ENCODE results near the gene CFDP1.

Gene CFDP1

GRCh38 chr16:75371171-75371570 is 62.1 kb downstream of the CFDP1 start:
- no peak for DNase-seq

- DNase-seq, result no peak
Observed at GRCh38 chr16:75364286-75364791, 69.0 kb downstream of the CFDP1 start.

- DNase-seq, result no peak
Observed at GRCh38 chr16:75362846-75363245, 70.5 kb downstream of the CFDP1 start.

GRCh38 chr16:75361936-75362335 is 71.4 kb downstream of the CFDP1 start:
- DNase-seq, result no peak

- no peak for DNase-seq
Observed at GRCh38 chr16:75354170-75354569, 79.1 kb downstream of the CFDP1 start.

GRCh38 chr16:75351183-75351582 is 82.1 kb downstream of the CFDP1 start:
- DNase-seq, result no peak

GRCh38 chr16:75345711-75346110 is 87.6 kb downstream of the CFDP1 start:
- no peak for DNase-seq

GRCh38 chr16:75343941-75344340 is 89.4 kb downstream of the CFDP1 start:
- DNase-seq, result no peak

GRCh38 chr16:75343286-75343685 is 90.0 kb downstream of the CFDP1 start:
- no peak for DNase-seq

- no peak for DNase-seq
Observed at GRCh38 chr16:75342308-75342811, 90.9 kb downstream of the CFDP1 start.

- DNase-seq, result no peak
Observed at GRCh38 chr16:75341564-75342307, 91.6 kb downstream of the CFDP1 start.

- no peak for DNase-seq
Observed at GRCh38 chr16:75340741-75341491, 92.4 kb downstream of the CFDP1 start.

GRCh38 chr16:75337430-75337829 is 95.9 kb downstream of the CFDP1 start:
- no peak for DNase-seq

GRCh38 chr16:75336521-75336920 is 96.8 kb downstream of the CFDP1 start:
- no peak for DNase-seq

- DNase-seq, result no peak
Observed at GRCh38 chr16:75333721-75334163, 99.6 kb downstream of the CFDP1 start.

- no peak for DNase-seq
Observed at GRCh38 chr16:75329943-75330342, 103.4 kb downstream of the CFDP1 start.

GRCh38 chr16:75326333-75326732 is 107.0 kb downstream of the CFDP1 start:
- DNase-seq, result no peak

GRCh38 chr16:75323933-75324332 is 109.4 kb downstream of the CFDP1 start:
- DNase-seq, result no peak

- DNase-seq, result no peak
Observed at GRCh38 chr16:75323198-75323597, 110.1 kb downstream of the CFDP1 start.

- DNase-seq, result no peak
Observed at GRCh38 chr16:75322740-75323139, 110.6 kb downstream of the CFDP1 start.

- DNase-seq, result no peak
Observed at GRCh38 chr16:75320435-75320834, 112.9 kb downstream of the CFDP1 start.

- no peak for DNase-seq
Observed at GRCh38 chr16:75319513-75320411, 113.5 kb downstream of the CFDP1 start.

- no peak for DNase-seq
Observed at GRCh38 chr16:75318737-75319136, 114.6 kb downstream of the CFDP1 start.

All from activated T-cell treated with anti-CD3 and anti-CD28 coated beads, Interleukin-2, amount 50 U/mL, for 48 hours (primary cell).